ENCODE data around the gene SFT2D3. TPM values are rescaled to one million over a fixed set of nuclear protein-coding genes. Genes with fewer than 3 reads are reported as not detected.

The SFT2D3 gene
- total and polyA plus RNA-seq, 2 of the 13 experiments (the other 11 are each of a cell fraction or from before 2014, with no cell fraction given) = 8.3 to 9.4 TPM

DNA sequence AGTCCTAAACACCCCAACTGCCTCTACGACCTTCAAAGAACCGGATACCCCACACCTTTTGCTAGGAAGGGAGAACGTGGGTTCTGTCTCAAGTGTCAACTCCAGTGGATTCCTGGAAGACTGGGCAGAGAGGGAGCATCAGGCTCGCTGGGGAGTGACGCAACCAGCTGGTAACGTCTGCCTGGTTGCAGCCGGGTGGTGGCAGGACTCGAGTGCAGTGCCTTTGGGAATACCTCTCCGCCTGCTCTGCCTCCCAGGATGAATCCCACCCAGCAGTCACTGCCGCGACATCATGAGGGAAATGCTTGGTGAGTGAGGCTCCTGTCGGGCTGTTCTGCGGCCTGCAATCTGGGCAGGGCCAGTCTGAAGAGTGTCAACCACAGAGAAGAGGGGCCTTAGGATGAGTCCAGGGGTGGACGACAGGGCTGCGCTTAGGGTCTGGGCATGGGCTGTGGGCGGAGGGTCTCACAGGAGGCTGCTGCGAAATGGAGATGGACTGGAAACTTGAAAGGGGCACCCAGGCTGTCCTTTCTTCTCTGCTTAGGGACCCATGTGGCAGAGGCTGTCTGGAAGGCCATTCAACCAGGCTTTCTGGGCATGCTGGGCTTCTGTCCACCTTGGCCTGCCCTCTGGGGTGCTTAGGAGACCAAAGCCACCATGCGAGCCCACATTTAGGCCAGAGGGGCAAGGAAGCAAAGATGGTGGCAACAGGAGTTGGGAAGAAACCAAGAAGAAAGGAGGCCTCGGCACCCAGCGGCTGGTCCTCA is 42.5 kb upstream of the SFT2D3 start:
- BruUV-seq (replicated peaks) = no TSS peak
- Histone ChIP-seq H4K20me1 (ENCODE audit: insufficient read depth, low read length) (no peaks in the 10 kb centered on the region), H3K36me3 (replicated peaks in 1 of 2; ENCODE audit: control insufficient read depth in 1 of 2, insufficient read depth in 2 of 2, low read length in 2 of 2) (no peaks in the 10 kb centered on the region), H3K27me3 (ENCODE audit: control insufficient read depth in 1 of 2, insufficient read depth in 2 of 2, low read length in 2 of 2) (peaks cover 4 to 65% of the 10 kb centered on the region in 2 experiments), H3K79me2 (ENCODE audit: insufficient read depth, low read length) (no peaks in the 10 kb centered on the region), H3K4me3 (replicated peaks in 1 of 3; ENCODE audit: insufficient read depth in 1 of 3, low read depth in 2 of 3, low read length in 3 of 3) (no peak overlapping the region), H3K9ac (ENCODE audit: insufficient read depth, low read depth, low read length) (no peak overlapping the region), H3K27ac (ENCODE audit: extremely low read length, insufficient read depth, low read length) (no peak overlapping the region), H3K4me2 (ENCODE audit: low read depth, low read length) (no peak overlapping the region), H3K4me1 (ENCODE audit: insufficient read depth, low read length) (peaks cover 14% of the 10 kb centered on the region), H2AFZ (ENCODE audit: low read length) (no peak overlapping the region), H3K9me3 (ENCODE audit: low read length) (no peaks in the 10 kb centered on the region)
- FAIRE-seq (no peak), DNase-seq (ENCODE audit: low spot score) (no peak), ATAC-seq (no peak)
- in situ Hi-C loops (cut with HindIII; ENCODE audit: extremely low pct_ligation_motif_present, low pct_unique_long_range_greater_than_20kb) = no loop called here
- CTCF ChIA-PET (ENCODE audit: low intra/inter-chr PET ratio, low total read pairs) = no interaction called here
- 52% methylated on average over 18 of the region's 20 CpGs for WGBS (ENCODE audit: low lambda C conversion rate)
- intact Hi-C loops (cut with micrococcal nuclease; ENCODE audit: unreplicated experiment) = no loop called here
- POLR2A ChIA-PET = no interaction called here
- TF ChIP-seq CEBPB (IDR thresholded peaks at IDR 0.05; ENCODE audit: borderline replicate concordance, low read depth, low read length) = peak; percentile 90
- TF ChIP-seq, protein P1, sequence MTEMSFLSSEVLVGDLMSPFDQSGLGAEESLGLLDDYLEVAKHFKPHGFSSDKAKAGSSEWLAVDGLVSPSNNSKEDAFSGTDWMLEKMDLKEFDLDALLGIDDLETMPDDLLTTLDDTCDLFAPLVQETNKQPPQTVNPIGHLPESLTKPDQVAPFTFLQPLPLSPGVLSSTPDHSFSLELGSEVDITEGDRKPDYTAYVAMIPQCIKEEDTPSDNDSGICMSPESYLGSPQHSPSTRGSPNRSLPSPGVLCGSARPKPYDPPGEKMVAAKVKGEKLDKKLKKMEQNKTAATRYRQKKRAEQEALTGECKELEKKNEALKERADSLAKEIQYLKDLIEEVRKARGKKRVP (CRISPR knock-in tag; IDR thresholded peaks at IDR 0.05) = peak in 1 of 2 experiments; percentile 70; a peak in 2 of 4 replicates
- TF ChIP-seq CC2D1A (CRISPR knock-in tag; IDR thresholded peaks at IDR 0.05) = no peak
- 0 out of 2 replicates have a peak, but pooled peaks have one; percentile 22 for TF ChIP-seq MTA1 (CRISPR knock-in tag; IDR thresholded peaks at IDR 0.05; ENCODE audit: borderline replicate concordance)
- TF ChIP-seq FOXA1 (IDR thresholded peaks at IDR 0.05) = no peak
- TF ChIP-seq FOXA1 (CRISPR knock-in tag; IDR thresholded peaks at IDR 0.05) = no peak
- TF ChIP-seq MAFG (CRISPR knock-in tag; IDR thresholded peaks at IDR 0.05) = no peak
- no peak for TF ChIP-seq NFE2L1 (CRISPR knock-in tag; IDR thresholded peaks at IDR 0.05; ENCODE audit: borderline replicate concordance)
- TF ChIP-seq, protein P2, sequence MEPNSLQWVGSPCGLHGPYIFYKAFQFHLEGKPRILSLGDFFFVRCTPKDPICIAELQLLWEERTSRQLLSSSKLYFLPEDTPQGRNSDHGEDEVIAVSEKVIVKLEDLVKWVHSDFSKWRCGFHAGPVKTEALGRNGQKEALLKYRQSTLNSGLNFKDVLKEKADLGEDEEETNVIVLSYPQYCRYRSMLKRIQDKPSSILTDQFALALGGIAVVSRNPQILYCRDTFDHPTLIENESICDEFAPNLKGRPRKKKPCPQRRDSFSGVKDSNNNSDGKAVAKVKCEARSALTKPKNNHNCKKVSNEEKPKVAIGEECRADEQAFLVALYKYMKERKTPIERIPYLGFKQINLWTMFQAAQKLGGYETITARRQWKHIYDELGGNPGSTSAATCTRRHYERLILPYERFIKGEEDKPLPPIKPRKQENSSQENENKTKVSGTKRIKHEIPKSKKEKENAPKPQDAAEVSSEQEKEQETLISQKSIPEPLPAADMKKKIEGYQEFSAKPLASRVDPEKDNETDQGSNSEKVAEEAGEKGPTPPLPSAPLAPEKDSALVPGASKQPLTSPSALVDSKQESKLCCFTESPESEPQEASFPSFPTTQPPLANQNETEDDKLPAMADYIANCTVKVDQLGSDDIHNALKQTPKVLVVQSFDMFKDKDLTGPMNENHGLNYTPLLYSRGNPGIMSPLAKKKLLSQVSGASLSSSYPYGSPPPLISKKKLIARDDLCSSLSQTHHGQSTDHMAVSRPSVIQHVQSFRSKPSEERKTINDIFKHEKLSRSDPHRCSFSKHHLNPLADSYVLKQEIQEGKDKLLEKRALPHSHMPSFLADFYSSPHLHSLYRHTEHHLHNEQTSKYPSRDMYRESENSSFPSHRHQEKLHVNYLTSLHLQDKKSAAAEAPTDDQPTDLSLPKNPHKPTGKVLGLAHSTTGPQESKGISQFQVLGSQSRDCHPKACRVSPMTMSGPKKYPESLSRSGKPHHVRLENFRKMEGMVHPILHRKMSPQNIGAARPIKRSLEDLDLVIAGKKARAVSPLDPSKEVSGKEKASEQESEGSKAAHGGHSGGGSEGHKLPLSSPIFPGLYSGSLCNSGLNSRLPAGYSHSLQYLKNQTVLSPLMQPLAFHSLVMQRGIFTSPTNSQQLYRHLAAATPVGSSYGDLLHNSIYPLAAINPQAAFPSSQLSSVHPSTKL (CRISPR knock-in tag; IDR thresholded peaks at IDR 0.05) = no peak
- TF ChIP-seq CEBPG (CRISPR knock-in tag; IDR thresholded peaks at IDR 0.05) = peak; percentile 36; the same call in 1 of the 2 replicates
- no peak for TF ChIP-seq BORCS8-MEF2B (CRISPR knock-in tag; IDR thresholded peaks at IDR 0.05)
- TF ChIP-seq, protein P3, sequence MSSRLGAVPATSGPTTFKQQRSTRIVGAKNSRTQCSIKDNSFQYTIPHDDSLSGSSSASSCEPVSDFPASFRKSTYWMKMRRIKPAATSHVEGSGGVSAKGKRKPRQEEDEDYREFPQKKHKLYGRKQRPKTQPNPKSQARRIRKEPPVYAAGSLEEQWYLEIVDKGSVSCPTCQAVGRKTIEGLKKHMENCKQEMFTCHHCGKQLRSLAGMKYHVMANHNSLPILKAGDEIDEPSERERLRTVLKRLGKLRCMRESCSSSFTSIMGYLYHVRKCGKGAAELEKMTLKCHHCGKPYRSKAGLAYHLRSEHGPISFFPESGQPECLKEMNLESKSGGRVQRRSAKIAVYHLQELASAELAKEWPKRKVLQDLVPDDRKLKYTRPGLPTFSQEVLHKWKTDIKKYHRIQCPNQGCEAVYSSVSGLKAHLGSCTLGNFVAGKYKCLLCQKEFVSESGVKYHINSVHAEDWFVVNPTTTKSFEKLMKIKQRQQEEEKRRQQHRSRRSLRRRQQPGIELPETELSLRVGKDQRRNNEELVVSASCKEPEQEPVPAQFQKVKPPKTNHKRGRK (CRISPR knock-in tag; IDR thresholded peaks at IDR 0.05) = no peak
- no peak for TF ChIP-seq POLR2G (IDR thresholded peaks at IDR 0.05; ENCODE audit: low read depth, low read length)
- TF ChIP-seq, protein P4, sequence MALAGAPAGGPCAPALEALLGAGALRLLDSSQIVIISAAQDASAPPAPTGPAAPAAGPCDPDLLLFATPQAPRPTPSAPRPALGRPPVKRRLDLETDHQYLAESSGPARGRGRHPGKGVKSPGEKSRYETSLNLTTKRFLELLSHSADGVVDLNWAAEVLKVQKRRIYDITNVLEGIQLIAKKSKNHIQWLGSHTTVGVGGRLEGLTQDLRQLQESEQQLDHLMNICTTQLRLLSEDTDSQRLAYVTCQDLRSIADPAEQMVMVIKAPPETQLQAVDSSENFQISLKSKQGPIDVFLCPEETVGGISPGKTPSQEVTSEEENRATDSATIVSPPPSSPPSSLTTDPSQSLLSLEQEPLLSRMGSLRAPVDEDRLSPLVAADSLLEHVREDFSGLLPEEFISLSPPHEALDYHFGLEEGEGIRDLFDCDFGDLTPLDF (CRISPR knock-in tag; IDR thresholded peaks at IDR 0.05) = no peak

All from HepG2 (cell line).